HepG2 (cell line): ENCODE measurements around the gene CPT1B. TPM values are rescaled to one million over a fixed set of nuclear protein-coding genes. Genes with fewer than 3 reads are reported as not detected.

ENCODE experiments used
- ATAC-seq: fragments of 200-7000 bp; cut with Tn5 transposase; 3 replicates; pipeline ENCODE4 v1.9.1; 2020; ENCODE audit warnings: mild to moderate bottlenecking, moderate library complexity
- BruUV-seq: library from RNA; stranded (reverse); fragments of 400-500 nt; replicated peaks from 2 replicates; lab custom pipeline; 2021; lab: Mats Ljungman, UMichigan
- CTCF ChIA-PET: fragments of 300-600 bp; formaldehyde crosslinking; extraction: SDS; loops from one replicate; lab custom pipeline; 2021; ENCODE audit warnings: low total read pairs, inconsistent platforms, low intra/inter-chr PET ratio; lab: Yijun Ruan, JAX
- POLR2A ChIA-PET: fragments of 350-600 bp; sonication (Branson Sonifier 250); formaldehyde crosslinking; loops from one replicate; lab custom pipeline; 2020; ENCODE audit warnings: antibody characterized with exemption, inconsistent platforms; lab: Yijun Ruan, JAX
- DNase-seq: peaks from one replicate; pipeline ENCODE4 v3.0.0-alpha.2; 2015; ENCODE audit warnings: low spot score
- FAIRE-seq: peaks from 3 replicates; lab custom pipeline; 2011; peaks lifted over from hg19 to GRCh38; lab: Jason Lieb, UNC
- H2AFZ ChIP-seq: one replicate; pipeline ENCODE4 v1.6.1; 2011; ENCODE audit warnings: low read length, inconsistent platforms
- H3K27ac ChIP-seq: fragments of 300-600 bp; 3 replicates; pipeline ENCODE4 v1.8.0; 2011; ENCODE audit warnings: mixed run types, mild to moderate bottlenecking, mixed read lengths, low read length, inconsistent platforms; ENCODE audit not compliant: insufficient read depth; ENCODE audit errors: extremely low read length
- H3K27me3 ChIP-seq, 2 experiments: fragments of 200-600 bp in 1 of 2; 2 replicates in 1 of 2; 3 replicates in 1 of 2; pipeline versions ENCODE4 v1.6.0 to v1.8.0; 2011; ENCODE audit warnings: low read length in 2 of 2, mild to moderate bottlenecking in 2 of 2, moderate library complexity in 2 of 2, inconsistent platforms in 1 of 2; ENCODE audit not compliant: insufficient read depth in 2 of 2, control insufficient read depth in 1 of 2
- H3K36me3 ChIP-seq, 2 experiments: fragments of 200-600 bp in 1 of 2; replicated peaks in 1 of 2; 2 replicates in 1 of 2; 3 replicates in 1 of 2; pipeline versions ENCODE4 v1.5.1 to v1.8.0; 2011; ENCODE audit warnings: low read length in 2 of 2, inconsistent platforms in 1 of 2; ENCODE audit not compliant: insufficient read depth in 2 of 2, control insufficient read depth in 1 of 2
- H3K4me1 ChIP-seq: 2 replicates; pipeline ENCODE4 v1.5.1; 2012; ENCODE audit warnings: low read length, inconsistent platforms; ENCODE audit not compliant: insufficient read depth
- H3K4me2 ChIP-seq: 2 replicates; pipeline ENCODE4 v1.6.0; 2011; ENCODE audit warnings: low read depth, low read length, inconsistent platforms
- H3K4me3 ChIP-seq, 3 experiments: fragments of 200-600 bp in 1 of 3; sonication (generic), shearing (Covaris generic) in 1 of 3; replicated peaks in 1 of 3; 2 replicates each; pipeline ENCODE4 v1.5.1; 2011 to 2016; ENCODE audit warnings: low read length in 3 of 3, inconsistent platforms in 2 of 3, low read depth in 2 of 3, mild to moderate bottlenecking in 2 of 3, control low read depth in 1 of 3, mixed read lengths in 1 of 3; ENCODE audit not compliant: insufficient read depth in 1 of 3
- H3K79me2 ChIP-seq: one replicate; pipeline ENCODE4 v1.6.1; 2011; ENCODE audit warnings: low read length, inconsistent platforms; ENCODE audit not compliant: insufficient read depth
- H3K9ac ChIP-seq: 2 replicates; pipeline ENCODE4 v1.6.0; 2011; ENCODE audit warnings: mild to moderate bottlenecking, low read depth, low read length, inconsistent platforms; ENCODE audit not compliant: insufficient read depth
- H3K9me3 ChIP-seq: 2 replicates; pipeline ENCODE4 v1.5.1; 2012; ENCODE audit warnings: mild to moderate bottlenecking, low read length
- H4K20me1 ChIP-seq: 2 replicates; pipeline ENCODE4 v1.6.0; 2011; ENCODE audit warnings: inconsistent platforms, mild to moderate bottlenecking, low read length, moderate library complexity; ENCODE audit not compliant: insufficient read depth
- FOXJ3 ChIP-seq: sonication (generic); formaldehyde crosslinking; IDR thresholded peaks from 2 replicates; pipeline ENCODE4 v1.4.0; 2020; ENCODE audit warnings: missing genetic modification reagents, mild to moderate bottlenecking, borderline replicate concordance
- GABPB1 ChIP-seq: IDR thresholded peaks from 2 replicates; pipeline ENCODE4 v1.6.1; 2016; ENCODE audit warnings: mild to moderate bottlenecking, missing genetic modification reagents, moderate library complexity, missing compliant biosample characterization
- HNRNPL ChIP-seq: fragments of 200-400 bp; formaldehyde crosslinking; IDR thresholded peaks from 2 replicates; pipeline ENCODE4 v1.6.1; 2017; ENCODE audit warnings: mild to moderate bottlenecking, low read depth, low read length
- PCBP2 ChIP-seq: fragments of 200-400 bp; formaldehyde crosslinking; optimal IDR thresholded peaks from 2 replicates; pipeline ENCODE3; 2018; ENCODE audit warnings: low read length, low read depth; ENCODE audit not compliant: poor library complexity, severe bottlenecking
- RAD21 ChIP-seq: fragments of 450-650 bp; formaldehyde crosslinking; IDR thresholded peaks from 2 replicates; pipeline ENCODE4 v1.5.0; 2020; ENCODE audit warnings: mild to moderate bottlenecking
- SOX13 ChIP-seq, 3 experiments: fragments of 450-650 bp in 1 of 3; sonication (generic) in 1 of 3; formaldehyde crosslinking in 1 of 3; IDR thresholded peaks in 2 of 3; conservative IDR thresholded peaks in 1 of 3; 2 replicates each; pipeline versions ENCODE4 v1.5.0 to v1.6.1; 2016 to 2020; ENCODE audit warnings: antibody characterized with exemption in 1 of 3, mild to moderate bottlenecking in 1 of 3, missing compliant biosample characterization in 1 of 3, missing genetic modification reagents in 1 of 3, moderate library complexity in 1 of 3
- SP1 ChIP-seq, 2 experiments: fragments of 450-650 bp in 1 of 2; sonication (generic) in 1 of 2; formaldehyde crosslinking in 1 of 2; IDR thresholded peaks; 2 replicates each; pipeline versions ENCODE4 v1.4.0 to v1.6.1; 2016 to 2020; ENCODE audit warnings: missing genetic modification reagents in 1 of 2
- SP5 ChIP-seq: IDR thresholded peaks from 2 replicates; pipeline ENCODE4 v1.6.1; 2016; ENCODE audit warnings: low read depth, borderline replicate concordance
- ZBTB42 ChIP-seq: sonication (generic); formaldehyde crosslinking; IDR thresholded peaks from 2 replicates; pipeline ENCODE4 v1.5.0; 2020; ENCODE audit warnings: mild to moderate bottlenecking, missing genetic modification reagents
- ZMAT3 ChIP-seq: sonication (generic); formaldehyde crosslinking; conservative IDR thresholded peaks from 2 replicates; pipeline ENCODE4 v1.7.0; 2021; ENCODE audit warnings: missing genetic modification reagents
- ZNF30 ChIP-seq: sonication (generic); formaldehyde crosslinking; IDR thresholded peaks from 2 replicates; pipeline ENCODE4 v1.5.0; 2020; ENCODE audit warnings: mild to moderate bottlenecking, missing genetic modification reagents
- ZNF563 ChIP-seq: sonication (generic); formaldehyde crosslinking; IDR thresholded peaks from 2 replicates; pipeline ENCODE4 v1.8.0; 2022; ENCODE audit warnings: mild to moderate bottlenecking, moderate library complexity, missing genetic modification reagents
- ZNF747 ChIP-seq: sonication (generic); formaldehyde crosslinking; IDR thresholded peaks from 2 replicates; pipeline ENCODE4 v1.8.1; 2023; ENCODE audit warnings: missing genetic modification reagents, mild to moderate bottlenecking, borderline replicate concordance
- WGBS: methylation state at CpG from one replicate; pipeline ENCODE4 v1.1.6; 2017; ENCODE audit warnings: low lambda C conversion rate; 5-methylcytosine and 5-hydroxymethylcytosine counted together
- in situ Hi-C: cut with HindIII; loops from 2 replicates; pipeline ENCODE4 v1.10.0; 2017; ENCODE audit warnings: low pct_unique_long_range_greater_than_20kb; ENCODE audit not compliant: extremely low pct_ligation_motif_present
- intact Hi-C: fragments of 100-400 bp; cut with micrococcal nuclease; formaldehyde crosslinking; loops from one replicate; pipeline ENCODE4 v1.10.0; 2022; ENCODE audit not compliant: unreplicated experiment
- polyA plus RNA-seq, 8 experiments: library from polyadenylated mRNA; depleted of rRNA in 3 of 8; stranded (reverse) in 7 of 8; unstranded in 1 of 8; fragments of >200 nt; fragmentation: Illumina TruSeq in 4 of 8; extraction: Trizol in 4 of 8; gene quantifications; 2 replicates each; pipeline versions ENCODE4 v1.2.1 to v1.2.3, GENCODE V29; 2011 to 2016; ENCODE audit warnings: low read depth in 4 of 8, missing spikeins in 1 of 8, mixed read lengths in 1 of 8; ENCODE audit not compliant: insufficient read depth in 1 of 8
- total RNA-seq, 5 experiments: library from RNA; depleted of rRNA; stranded (reverse); fragments of >200 nt; fragmentation: Illumina TruSeq; extraction: Trizol; gene quantifications; 2 replicates each; pipeline ENCODE4 v1.2.3, GENCODE V29; 2016; ENCODE audit warnings: low read depth in 1 of 5
- TF ChIP-seq, protein P1 (sequence below): sonication (generic); formaldehyde crosslinking; IDR thresholded peaks from 2 replicates; pipeline ENCODE4 v1.4.0; 2020; ENCODE audit warnings: mild to moderate bottlenecking, missing genetic modification reagents
- TF ChIP-seq, protein P2 (sequence below): IDR thresholded peaks from 2 replicates; pipeline ENCODE4 v1.6.1; 2016
- TF ChIP-seq, protein P3 (sequence below): IDR thresholded peaks from 2 replicates; pipeline ENCODE4 v1.6.1; 2018; ENCODE audit warnings: missing genetic modification reagents
- TF ChIP-seq, protein P4 (sequence below): sonication (generic); IDR thresholded peaks from 2 replicates; pipeline ENCODE4 v1.6.1; 2016; ENCODE audit warnings: low read depth, borderline replicate concordance
- TF ChIP-seq, protein P5 (sequence below): sonication (generic); formaldehyde crosslinking; IDR thresholded peaks from 2 replicates; pipeline ENCODE4 v1.8.0; 2022; ENCODE audit warnings: missing genetic modification reagents, mild to moderate bottlenecking, borderline replicate concordance

Gene CPT1B
- total and polyA plus RNA-seq, 2 of the 13 experiments (the other 11 are each of a cell fraction or from before 2014, with no cell fraction given), result 9.2 to 19.5 TPM

DNA sequence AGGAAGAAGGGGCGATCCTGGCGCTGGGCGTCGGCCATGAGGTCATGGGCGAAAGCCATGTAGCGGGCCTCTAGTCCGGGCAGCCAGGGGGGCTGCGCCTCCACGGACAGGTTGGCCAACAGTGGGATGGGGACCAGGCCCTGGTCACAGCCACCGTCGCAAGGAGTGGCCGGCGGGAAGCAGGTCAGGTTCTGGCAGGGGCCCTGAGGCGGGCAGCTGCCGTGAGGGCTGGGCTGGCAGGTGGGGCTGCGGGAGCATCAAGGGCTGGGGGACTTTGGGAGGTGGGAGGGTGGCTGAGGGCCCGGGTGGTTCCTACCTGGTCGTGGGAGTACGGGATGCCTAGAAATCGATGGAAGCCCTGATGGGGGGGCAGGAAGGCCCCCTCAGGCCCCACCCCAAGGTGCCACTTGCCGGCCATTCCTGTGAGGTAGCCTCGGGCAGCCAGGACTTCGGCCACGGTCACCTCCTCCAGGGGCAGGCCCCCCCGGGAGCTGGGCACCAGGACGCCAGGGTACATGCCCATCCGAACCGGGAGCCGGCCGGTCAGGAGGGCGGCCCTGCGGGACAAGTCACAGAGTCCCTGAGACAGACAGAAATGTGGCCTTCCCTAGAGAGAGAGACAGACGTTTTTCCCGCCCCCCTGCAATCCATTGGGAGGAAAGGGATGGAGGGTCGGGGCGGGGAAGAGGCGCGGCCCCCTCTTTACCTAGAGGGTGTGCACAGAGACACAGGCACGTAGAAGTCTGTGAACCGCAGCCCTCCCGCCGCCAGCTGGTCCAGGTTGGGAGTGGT is 48.8 kb upstream of the CPT1B start:
- peak overlapping the region; percentile 90 for H3K4me2 ChIP-seq
- FAIRE-seq, result no peak
- no peaks in the 10 kb centered on the region for H3K36me3 ChIP-seq
- peaks cover 4% of the 10 kb centered on the region for H3K79me2 ChIP-seq
- 52% methylated on average over 30 of the region's 42 CpGs for WGBS
- peak overlapping the region; percentile 54 for H3K27ac ChIP-seq
- H3K4me3 ChIP-seq, result peak overlapping the region; percentile 68 to 88 (median 86)
- peak overlapping the region; percentile 76 for H3K9ac ChIP-seq
- DNase-seq, result no peak
- in situ Hi-C loops, result loop anchor here (5.0 kb wide), 1 partner anchor 70 kb away; no protein-coding TSS in a partner anchor
- POLR2A ChIA-PET, result interaction anchor here (1.4 to 4.2 kb wide), 6 partner anchors 14 to 102 kb away, joined by 3 to 56 read pairs (median 5); partner anchors contain the start of gene SCO2
- ATAC-seq, result no peak; the same call in 2 of the 3 replicates
- no TSS peak for BruUV-seq
- no peaks in the 10 kb centered on the region for H4K20me1 ChIP-seq
- H3K9me3 ChIP-seq, result no peaks in the 10 kb centered on the region
- H3K27me3 ChIP-seq, result no peaks in the 10 kb centered on the region; a peak in 1 of 5 replicates
- H3K4me1 ChIP-seq, result peaks cover 49% of the 10 kb centered on the region
- intact Hi-C loops, result no loop called here
- no peak overlapping the region for H2AFZ ChIP-seq
- CTCF ChIA-PET, result interaction anchor here (1.0 to 2.7 kb wide), 3 partner anchors 15 to 73 kb away, joined by 4 to 16 read pairs (median 14); no protein-coding TSS in a partner anchor
- TF ChIP-seq ZBTB42 (0 out of 2 replicates have a peak, but pooled peaks have one; percentile 23), RAD21 (no peak), ZNF30 (CRISPR knock-in tag) (no peak), PCBP2 (no peak), GABPB1 (CRISPR knock-in tag) (no peak), SOX13 (IDR thresholded peaks at IDR 0.05) (no peak), SOX13 (CRISPR knock-in tag; conservative IDR thresholded peaks at IDR 0.05 in 1 of 2, IDR thresholded peaks at IDR 0.05 in 1 of 2) (0 out of 4 replicates have a peak, but pooled peaks of 1 of the 2 experiments have one; percentile 0), SP5 (CRISPR knock-in tag) (peak; percentile 31; the same call in 1 of the 2 replicates), ZNF747 (CRISPR knock-in tag) (0 out of 2 replicates have a peak, but pooled peaks have one; percentile 18), FOXJ3 (no peak), ZNF563 (0 out of 2 replicates have a peak, but pooled peaks have one; percentile 58), ZMAT3 (CRISPR knock-in tag) (no peak), SP1 (IDR thresholded peaks at IDR 0.05) (no peak), SP1 (CRISPR knock-in tag; IDR thresholded peaks at IDR 0.05) (no peak), HNRNPL (0 out of 2 replicates have a peak, but pooled peaks have one; percentile 54)
- TF ChIP-seq, protein P1, sequence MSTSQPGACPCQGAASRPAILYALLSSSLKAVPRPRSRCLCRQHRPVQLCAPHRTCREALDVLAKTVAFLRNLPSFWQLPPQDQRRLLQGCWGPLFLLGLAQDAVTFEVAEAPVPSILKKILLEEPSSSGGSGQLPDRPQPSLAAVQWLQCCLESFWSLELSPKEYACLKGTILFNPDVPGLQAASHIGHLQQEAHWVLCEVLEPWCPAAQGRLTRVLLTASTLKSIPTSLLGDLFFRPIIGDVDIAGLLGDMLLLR (CRISPR knock-in tag), result no peak
- TF ChIP-seq, protein P2, sequence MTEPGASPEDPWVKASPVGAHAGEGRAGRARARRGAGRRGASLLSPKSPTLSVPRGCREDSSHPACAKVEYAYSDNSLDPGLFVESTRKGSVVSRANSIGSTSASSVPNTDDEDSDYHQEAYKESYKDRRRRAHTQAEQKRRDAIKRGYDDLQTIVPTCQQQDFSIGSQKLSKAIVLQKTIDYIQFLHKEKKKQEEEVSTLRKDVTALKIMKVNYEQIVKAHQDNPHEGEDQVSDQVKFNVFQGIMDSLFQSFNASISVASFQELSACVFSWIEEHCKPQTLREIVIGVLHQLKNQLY (CRISPR knock-in tag), result no peak
- TF ChIP-seq, protein P3, sequence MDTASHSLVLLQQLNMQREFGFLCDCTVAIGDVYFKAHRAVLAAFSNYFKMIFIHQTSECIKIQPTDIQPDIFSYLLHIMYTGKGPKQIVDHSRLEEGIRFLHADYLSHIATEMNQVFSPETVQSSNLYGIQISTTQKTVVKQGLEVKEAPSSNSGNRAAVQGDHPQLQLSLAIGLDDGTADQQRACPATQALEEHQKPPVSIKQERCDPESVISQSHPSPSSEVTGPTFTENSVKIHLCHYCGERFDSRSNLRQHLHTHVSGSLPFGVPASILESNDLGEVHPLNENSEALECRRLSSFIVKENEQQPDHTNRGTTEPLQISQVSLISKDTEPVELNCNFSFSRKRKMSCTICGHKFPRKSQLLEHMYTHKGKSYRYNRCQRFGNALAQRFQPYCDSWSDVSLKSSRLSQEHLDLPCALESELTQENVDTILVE (CRISPR knock-in tag), result no peak
- TF ChIP-seq, protein P4, sequence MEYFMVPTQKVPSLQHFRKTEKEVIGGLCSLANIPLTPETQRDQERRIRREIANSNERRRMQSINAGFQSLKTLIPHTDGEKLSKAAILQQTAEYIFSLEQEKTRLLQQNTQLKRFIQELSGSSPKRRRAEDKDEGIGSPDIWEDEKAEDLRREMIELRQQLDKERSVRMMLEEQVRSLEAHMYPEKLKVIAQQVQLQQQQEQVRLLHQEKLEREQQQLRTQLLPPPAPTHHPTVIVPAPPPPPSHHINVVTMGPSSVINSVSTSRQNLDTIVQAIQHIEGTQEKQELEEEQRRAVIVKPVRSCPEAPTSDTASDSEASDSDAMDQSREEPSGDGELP, result peak; percentile 5; the same call in 1 of the 2 replicates
- TF ChIP-seq, protein P5, sequence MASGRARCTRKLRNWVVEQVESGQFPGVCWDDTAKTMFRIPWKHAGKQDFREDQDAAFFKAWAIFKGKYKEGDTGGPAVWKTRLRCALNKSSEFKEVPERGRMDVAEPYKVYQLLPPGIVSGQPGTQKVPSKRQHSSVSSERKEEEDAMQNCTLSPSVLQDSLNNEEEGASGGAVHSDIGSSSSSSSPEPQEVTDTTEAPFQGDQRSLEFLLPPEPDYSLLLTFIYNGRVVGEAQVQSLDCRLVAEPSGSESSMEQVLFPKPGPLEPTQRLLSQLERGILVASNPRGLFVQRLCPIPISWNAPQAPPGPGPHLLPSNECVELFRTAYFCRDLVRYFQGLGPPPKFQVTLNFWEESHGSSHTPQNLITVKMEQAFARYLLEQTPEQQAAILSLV (CRISPR knock-in tag), result 0 out of 2 replicates have a peak, but pooled peaks have one; percentile 15
